ENCODE measurements around the gene ADGRV1. TPM values are rescaled to one million over a fixed set of nuclear protein-coding genes. Genes with fewer than 3 reads are reported as not detected.

Gene ADGRV1
- total and polyA plus RNA-seq, 8 donors: 0.75 to 10.3 (median 4.0) TPM

- Histone ChIP-seq H3K9me3 (no peaks in the 10 kb centered on the region), H3K27me3 (no peaks in the 10 kb centered on the region), H3K4me1 (peaks cover 10 to 33% (median 20%) of the 10 kb centered on the region in 4 donors), H3K27ac (peak overlapping the region in 2 of 5 donors; percentile 25 to 52), H3K4me3 (no peak overlapping the region), H3K36me3 (no peaks in the 10 kb centered on the region)
- TF ChIP-seq EP300 (IDR thresholded peaks at IDR 0.05): no peak
- no peak for TF ChIP-seq CTCF (IDR thresholded peaks at IDR 0.05)
- no peak for TF ChIP-seq POLR2AphosphoS5 (IDR thresholded peaks at IDR 0.05)
- no peak for TF ChIP-seq POLR2A (IDR thresholded peaks at IDR 0.05)
- no peak for DNase-seq
- intact Hi-C loops (cut with DNase I; ENCODE audit: low total_unique reads): no loop called here
- WGBS, 5 donors: 28 to 50% (median 33%) methylated on average over 1 of the region's 1 CpG
Observed at GRCh38 chr5:90941002-90941720, 382.6 kb downstream of the ADGRV1 start.

- no peaks in the 10 kb centered on the region for H3K9me3 ChIP-seq
- TF ChIP-seq POLR2AphosphoS5 (IDR thresholded peaks at IDR 0.05): no peak
- no peak for TF ChIP-seq CTCF (IDR thresholded peaks at IDR 0.05)
- no peak for TF ChIP-seq POLR2A (IDR thresholded peaks at IDR 0.05)
- TF ChIP-seq EP300 (IDR thresholded peaks at IDR 0.05): no peak
- H3K4me3 ChIP-seq: no peak overlapping the region
- intact Hi-C loops (cut with DNase I; ENCODE audit: low total_unique reads): no loop called here
- no peaks in the 10 kb centered on the region for H3K36me3 ChIP-seq
- H3K27me3 ChIP-seq: no peaks in the 10 kb centered on the region
- no peak overlapping the region for H3K27ac ChIP-seq
- no peak for DNase-seq
- peaks cover 8 to 28% (median 17%) of the 10 kb centered on the region in 4 donors for H3K4me1 ChIP-seq
Observed at GRCh38 chr5:90944116-90944515, 385.5 kb downstream of the ADGRV1 start.

- no peak for DNase-seq
- Histone ChIP-seq H3K4me3 (no peak overlapping the region), H3K9me3 (no peaks in the 10 kb centered on the region), H3K36me3 (no peaks in the 10 kb centered on the region), H3K4me1 (peaks cover 0 to 3% (median 0%) of the 10 kb centered on the region in 4 donors), H3K27ac (no peak overlapping the region), H3K27me3 (no peaks in the 10 kb centered on the region)
- intact Hi-C loops (cut with DNase I; ENCODE audit: low total_unique reads): no loop called here
- 38 to 47% (median 44%) methylated on average over 1 of the region's 1 CpG for WGBS, 5 donors
- TF ChIP-seq POLR2A (IDR thresholded peaks at IDR 0.05): no peak
- no peak for TF ChIP-seq POLR2AphosphoS5 (IDR thresholded peaks at IDR 0.05)
- no peak for TF ChIP-seq CTCF (IDR thresholded peaks at IDR 0.05)
- TF ChIP-seq EP300 (IDR thresholded peaks at IDR 0.05): no peak
Observed at GRCh38 chr5:90947667-90948066, 389.1 kb downstream of the ADGRV1 start.

- no peak for TF ChIP-seq EP300 (IDR thresholded peaks at IDR 0.05)
- 94 to 96% (median 95%) methylated on average over 2 of the region's 2 CpGs for WGBS, 5 donors
- intact Hi-C loops (cut with DNase I; ENCODE audit: low total_unique reads): no loop called here
- H3K36me3 ChIP-seq: no peaks in the 10 kb centered on the region
- H3K9me3 ChIP-seq: no peaks in the 10 kb centered on the region
- no peak overlapping the region for H3K27ac ChIP-seq
- no peaks in the 10 kb centered on the region for H3K27me3 ChIP-seq
- DNase-seq: no peak
- H3K4me3 ChIP-seq: no peak overlapping the region
- peaks cover 0 to 3% (median 0%) of the 10 kb centered on the region in 4 donors for H3K4me1 ChIP-seq
Observed at GRCh38 chr5:90948969-90949368, 390.4 kb downstream of the ADGRV1 start.

Measured in stomach (tissue), 9 donors.